ENCODE results near the gene ZRANB3. TPM values are rescaled to one million over a fixed set of nuclear protein-coding genes. Genes with fewer than 3 reads are reported as not detected.
"Not testable (repeated sequence)": the region's sequence is repeated elsewhere in the genome, so short reads cannot be mapped to it uniquely, and the experiment has no call there.

The ZRANB3 gene
- total RNA-seq, 1 experiment from 2014 or later = 7.9 TPM

- peak; percentile 5 for DNase-seq (ENCODE audit: low read depth)
Observed at GRCh38 chr2:135490376-135490775, 40.6 kb downstream of the ZRANB3 start.

GRCh38 chr2:135485441-135485840 lies 45.6 kb downstream of the ZRANB3 start:
- DNase-seq (ENCODE audit: low read depth) = no peak

GRCh38 chr2:135475128-135475527 lies 55.9 kb downstream of the ZRANB3 start:
- no peak for DNase-seq (ENCODE audit: low read depth)

- DNase-seq (ENCODE audit: low read depth) = peak; percentile 32
Observed at GRCh38 chr2:135473567-135473966, 57.5 kb downstream of the ZRANB3 start.

- no peak for DNase-seq (ENCODE audit: low read depth)
Observed at GRCh38 chr2:135471106-135471505, 59.9 kb downstream of the ZRANB3 start.

GRCh38 chr2:135457279-135457678 lies 73.7 kb downstream of the ZRANB3 start:
- no peak for DNase-seq (ENCODE audit: low read depth)

- no peak for DNase-seq (ENCODE audit: low read depth)
Observed at GRCh38 chr2:135456835-135457234, 74.2 kb downstream of the ZRANB3 start.

- no peak for DNase-seq (ENCODE audit: low read depth)
Observed at GRCh38 chr2:135456431-135456830, 74.6 kb downstream of the ZRANB3 start.

- DNase-seq (ENCODE audit: low read depth) = no peak
Observed at GRCh38 chr2:135454608-135455007, 76.4 kb downstream of the ZRANB3 start.

- DNase-seq (ENCODE audit: low read depth) = not testable (repeated sequence)
Observed at GRCh38 chr2:135453027-135453426, 78.0 kb downstream of the ZRANB3 start.

- DNase-seq (ENCODE audit: low read depth) = no peak
Observed at GRCh38 chr2:135451966-135452365, 79.1 kb downstream of the ZRANB3 start.

- DNase-seq (ENCODE audit: low read depth) = not testable (repeated sequence)
Observed at GRCh38 chr2:135443013-135443412, 88.0 kb downstream of the ZRANB3 start.

- DNase-seq (ENCODE audit: low read depth) = not testable (repeated sequence)
Observed at GRCh38 chr2:135435155-135435554, 95.9 kb downstream of the ZRANB3 start.

GRCh38 chr2:135424849-135425248 lies 106.2 kb downstream of the ZRANB3 start:
- peak; percentile 24 for DNase-seq (ENCODE audit: low read depth)

- DNase-seq (ENCODE audit: low read depth) = no peak
Observed at GRCh38 chr2:135422898-135423297, 108.1 kb downstream of the ZRANB3 start.

GRCh38 chr2:135411646-135412045 lies 119.4 kb downstream of the ZRANB3 start:
- DNase-seq (ENCODE audit: low read depth) = no peak

- DNase-seq (ENCODE audit: low read depth) = no peak
Observed at GRCh38 chr2:135409436-135409835, 121.6 kb downstream of the ZRANB3 start.

GRCh38 chr2:135396259-135396658 lies 134.8 kb downstream of the ZRANB3 start:
- DNase-seq (ENCODE audit: low read depth) = not testable (repeated sequence)

- DNase-seq (ENCODE audit: low read depth) = no peak
Observed at GRCh38 chr2:135386993-135387392, 144.0 kb downstream of the ZRANB3 start.

- DNase-seq (ENCODE audit: low read depth) = no peak
Observed at GRCh38 chr2:135378591-135378990, 152.4 kb downstream of the ZRANB3 start.

- no peak for DNase-seq (ENCODE audit: low read depth)
Observed at GRCh38 chr2:135373702-135374101, 157.3 kb downstream of the ZRANB3 start.

- DNase-seq (ENCODE audit: low read depth) = no peak
Observed at GRCh38 chr2:135349941-135350340, 181.1 kb downstream of the ZRANB3 start.

GRCh38 chr2:135348096-135348704 lies 182.8 kb downstream of the ZRANB3 start:
- DNase-seq (ENCODE audit: low read depth) = not testable (repeated sequence)

GRCh38 chr2:135337071-135337470 lies 193.9 kb downstream of the ZRANB3 start:
- DNase-seq (ENCODE audit: low read depth) = peak; percentile 20

All from RPMI7951 (cell line).